ENCODE data around the gene ZBTB38. TPM values are rescaled to one million over a fixed set of nuclear protein-coding genes. Genes with fewer than 3 reads are reported as not detected.
A peak's percentile ranks its signal among the peaks of the same experiment; 100 is the strongest.

The ZBTB38 gene
- total and polyA plus RNA-seq, 2 of the 13 experiments (the other 11 are each of a cell fraction or from before 2014, with no cell fraction given) = 26.8 to 51.7 TPM

- DNase-seq (ENCODE audit: low spot score) (no peak), ATAC-seq (no peak), FAIRE-seq (no peak)
- WGBS (ENCODE audit: low lambda C conversion rate) = 96% methylated on average over 5 of the region's 5 CpGs
- Histone ChIP-seq H3K9ac (ENCODE audit: insufficient read depth, low read depth, low read length) (no peak overlapping the region), H3K36me3 (replicated peaks in 1 of 2; ENCODE audit: control insufficient read depth in 1 of 2, insufficient read depth in 2 of 2, low read length in 2 of 2) (peaks cover 5 to 12% of the 10 kb centered on the region in 2 experiments), H3K9me3 (ENCODE audit: low read length) (no peaks in the 10 kb centered on the region), H3K79me2 (ENCODE audit: insufficient read depth, low read length) (no peaks in the 10 kb centered on the region), H3K4me2 (ENCODE audit: low read depth, low read length) (no peak overlapping the region), H3K4me3 (replicated peaks in 1 of 3; ENCODE audit: insufficient read depth in 1 of 3, low read depth in 2 of 3, low read length in 3 of 3) (no peak overlapping the region), H3K27ac (ENCODE audit: extremely low read length, insufficient read depth, low read length) (no peak overlapping the region), H3K4me1 (ENCODE audit: insufficient read depth, low read length) (peaks cover 58% of the 10 kb centered on the region), H4K20me1 (ENCODE audit: insufficient read depth, low read length) (no peaks in the 10 kb centered on the region), H2AFZ (ENCODE audit: low read length) (no peak overlapping the region), H3K27me3 (ENCODE audit: control insufficient read depth in 1 of 2, insufficient read depth in 2 of 2, low read length in 2 of 2) (no peaks in the 10 kb centered on the region)
- ChIA-PET CTCF (ENCODE audit: low intra/inter-chr PET ratio, low total read pairs) (no interaction called here), POLR2A (interaction anchor here (0.7 to 0.9 kb wide), 2 partner anchors 10 to 79 kb away, joined by 3 read pairs; no protein-coding TSS in a partner anchor)
- TF ChIP-seq ZZZ3 (CRISPR knock-in tag; IDR thresholded peaks at IDR 0.05; ENCODE audit: borderline replicate concordance) (no peak), TEAD2 (CRISPR knock-in tag; IDR thresholded peaks at IDR 0.05) (no peak), ZNF121 (CRISPR knock-in tag; IDR thresholded peaks at IDR 0.05) (peak; percentile 77), MBNL3 (CRISPR knock-in tag; conservative IDR thresholded peaks at IDR 0.05) (no peak), FUBP1 (CRISPR knock-in tag; IDR thresholded peaks at IDR 0.05; ENCODE audit: borderline replicate concordance) (no peak), ZNF878 (CRISPR knock-in tag; IDR thresholded peaks at IDR 0.05) (no peak), ZNF784 (CRISPR knock-in tag; IDR thresholded peaks at IDR 0.05; ENCODE audit: borderline replicate concordance) (no peak)
- in situ Hi-C loops (cut with HindIII; ENCODE audit: extremely low pct_ligation_motif_present, low pct_unique_long_range_greater_than_20kb) = no loop called here
- intact Hi-C loops (cut with micrococcal nuclease; ENCODE audit: unreplicated experiment) = no loop called here
- BruUV-seq (replicated peaks) = no TSS peak
These were observed 22.4 kb downstream of the ZBTB38 start for GRCh38 chr3:141390747-141391146.

All from HepG2 (cell line).